A673 (cell line): ENCODE measurements around the gene PARP4. TPM values are rescaled to one million over a fixed set of nuclear protein-coding genes. Genes with fewer than 3 reads are reported as not detected.

Experiments
- BruUV-seq: library from RNA; stranded (reverse); fragments of 400-500 nt; replicated peaks from 2 replicates; lab custom pipeline; 2021; lab: Mats Ljungman, UMichigan
- CTCF ChIA-PET: fragments of 300-600 bp; sonication (Branson Sonifier 250); formaldehyde crosslinking; loops from one replicate; lab custom pipeline; 2022; ENCODE audit warnings: antibody characterized with exemption; lab: Charles Lee
- POLR2A ChIA-PET: fragments of 300-600 bp; sonication (Branson Sonifier 250); formaldehyde crosslinking; loops from one replicate; lab custom pipeline; 2022; ENCODE audit warnings: antibody characterized with exemption; ENCODE audit not compliant: low non-redundant PET; lab: Charles Lee
- DNase-seq: peaks from one replicate; pipeline ENCODE4 v3.0.0-alpha.2; 2015; ENCODE audit warnings: low spot score
- H3K27ac ChIP-seq: fragments of 200-600 bp; sonication (generic); 2 replicates; pipeline ENCODE4 v1.5.1; 2016; ENCODE audit warnings: mixed run types, low read depth, mild to moderate bottlenecking, mixed read lengths, antibody characterized with exemption, low read length; ENCODE audit not compliant: poor library complexity, severe bottlenecking
- H3K27me3 ChIP-seq: fragments of 200-600 bp; sonication (generic); replicated peaks from 2 replicates; pipeline ENCODE4 v1.6.1; 2017; ENCODE audit warnings: mixed run types, low read depth, mild to moderate bottlenecking, mixed read lengths, antibody characterized with exemption, low read length; ENCODE audit not compliant: insufficient read depth, poor library complexity
- H3K36me3 ChIP-seq: fragments of 200-600 bp; sonication (generic); 2 replicates; pipeline ENCODE4 v1.6.1; 2016; ENCODE audit warnings: mixed run types, mild to moderate bottlenecking, mixed read lengths, antibody characterized with exemption, low read length; ENCODE audit not compliant: insufficient read depth, poor library complexity, severe bottlenecking
- H3K4me1 ChIP-seq: fragments of 200-600 bp; sonication (generic); 2 replicates; pipeline ENCODE4 v1.6.1; 2017; ENCODE audit warnings: mixed run types, mild to moderate bottlenecking, mixed read lengths, antibody characterized with exemption, low read length; ENCODE audit not compliant: insufficient read depth, poor library complexity, severe bottlenecking
- H3K4me3 ChIP-seq: fragments of 200-600 bp; sonication (generic); 2 replicates; pipeline ENCODE4 v1.5.1; 2016; ENCODE audit warnings: low read depth, mixed run types, mild to moderate bottlenecking, mixed read lengths, low read length; ENCODE audit not compliant: poor library complexity, severe bottlenecking
- H3K9me3 ChIP-seq: fragments of 200-600 bp; sonication (generic); 2 replicates; pipeline ENCODE4 v1.6.1; 2016; ENCODE audit warnings: mixed run types, low read depth, mild to moderate bottlenecking, mixed read lengths, antibody characterized with exemption, low read length; ENCODE audit not compliant: poor library complexity, severe bottlenecking
- CTCF ChIP-seq: fragments of 300-800, 200-600 bp; sonication (generic); conservative IDR thresholded peaks from 2 replicates; pipeline ENCODE4 v1.5.1; 2017; ENCODE audit warnings: low read depth, mild to moderate bottlenecking, antibody characterized with exemption, low read length, moderate library complexity, mixed read lengths
- EZH2 ChIP-seq: fragments of 200-600 bp; sonication (generic); IDR thresholded peaks from 2 replicates; pipeline ENCODE4 v1.6.1; 2017; ENCODE audit warnings: borderline replicate concordance, low read depth, mild to moderate bottlenecking, mixed read lengths, antibody characterized with exemption, low read length; ENCODE audit not compliant: poor library complexity, severe bottlenecking
- intact Hi-C: fragments of 100-400 bp; cut with micrococcal nuclease; formaldehyde crosslinking; loops from one replicate; pipeline ENCODE4 v1.10.0; 2022; ENCODE audit not compliant: unreplicated experiment
- total RNA-seq: library from RNA; stranded (reverse); gene quantifications from 2 replicates; pipeline ENCODE4 v1.2.3, GENCODE V29; 2021

The PARP4 gene
- total RNA-seq, 1 experiment from 2014 or later: 66.8 TPM

- intact Hi-C loops: no loop called here
These were observed 14.7 kb upstream of the PARP4 start for GRCh38 chr13:24527266-24527775.

GRCh38 chr13:24520733-24521132 is 8.2 kb upstream of the PARP4 start:
- intact Hi-C loops: no loop called here
- DNase-seq: no peak
- CTCF ChIA-PET: no interaction called here
- Histone ChIP-seq H3K27ac (no peak overlapping the region), H3K36me3 (no peaks in the 10 kb centered on the region), H3K4me3 (no peak overlapping the region), H3K4me1 (no peaks in the 10 kb centered on the region), H3K27me3 (no peaks in the 10 kb centered on the region), H3K9me3 (no peaks in the 10 kb centered on the region)
- POLR2A ChIA-PET: no interaction called here
- BruUV-seq: no TSS peak
- no peak for TF ChIP-seq CTCF
- no peak for TF ChIP-seq EZH2

More at GRCh38 chr13:24527266-24527775, 14.7 kb upstream of the PARP4 start:
- Histone ChIP-seq H3K4me1 (no peaks in the 10 kb centered on the region), H3K27ac (no peak overlapping the region), H3K4me3 (no peak overlapping the region), H3K36me3 (no peaks in the 10 kb centered on the region), H3K9me3 (no peaks in the 10 kb centered on the region), H3K27me3 (peaks cover 6% of the 10 kb centered on the region)
- DNase-seq: no peak
- no TSS peak for BruUV-seq
- POLR2A ChIA-PET: no interaction called here
- CTCF ChIA-PET: no interaction called here
- no peak for TF ChIP-seq CTCF
- TF ChIP-seq EZH2: no peak

- BruUV-seq: no TSS peak
- TF ChIP-seq EZH2 (no peak), CTCF (no peak)
These were observed 4.3 kb upstream of the PARP4 start for GRCh38 chr13:24516919-24517318.

More at GRCh38 chr13:24516919-24517318, 4.3 kb upstream of the PARP4 start:
- Histone ChIP-seq H3K36me3 (no peaks in the 10 kb centered on the region), H3K27ac (no peak overlapping the region), H3K4me1 (no peaks in the 10 kb centered on the region), H3K9me3 (no peaks in the 10 kb centered on the region), H3K4me3 (no peak overlapping the region), H3K27me3 (no peaks in the 10 kb centered on the region)
- intact Hi-C loops: no loop called here
- ChIA-PET CTCF (no interaction called here), POLR2A (no interaction called here)
- no peak for DNase-seq
